Ascending aorta (tissue), 2 donors: ENCODE data around the gene FAM133A. TPM values are rescaled to one million over a fixed set of nuclear protein-coding genes. Genes with fewer than 3 reads are reported as not detected.

Source experiments
- DNase-seq, 2 donors: peaks; one replicate each; pipeline ENCODE4 v3.0.0-alpha.2; 2019; ENCODE audit warnings: low spot score in 2 of 2
- H3K27ac ChIP-seq, 2 donors: fragments of 200-600 bp; sonication (generic); one replicate each; pipeline ENCODE4 v1.5.1; 2016 to 2017; ENCODE audit warnings: mild to moderate bottlenecking in 1 of 2
- H3K27me3 ChIP-seq: fragments of 200-600 bp; sonication (generic); one replicate; pipeline ENCODE4 v1.5.1; 2017
- H3K36me3 ChIP-seq, 2 donors: fragments of 200-600 bp; sonication (generic); one replicate each; pipeline ENCODE4 v1.5.1; 2016
- H3K4me1 ChIP-seq, 2 donors: fragments of 200-600 bp; sonication (generic); one replicate each; pipeline ENCODE4 v1.5.1; 2016 to 2017; ENCODE audit warnings: mild to moderate bottlenecking in 1 of 2
- H3K4me3 ChIP-seq, 2 donors: fragments of 200-600 bp; sonication (generic); one replicate each; pipeline ENCODE4 v1.5.1; 2016 to 2017; ENCODE audit warnings: mild to moderate bottlenecking in 1 of 2
- H3K9me3 ChIP-seq, 2 donors: fragments of 200-600 bp; sonication (generic); one replicate each; pipeline ENCODE4 v1.5.1; 2016
- intact Hi-C: fragments of 100-400 bp; cut with DNase I; formaldehyde crosslinking; loops from one replicate; pipeline ENCODE4 v1.15.1; 2023
- total RNA-seq: library from RNA; depleted of rRNA; stranded (reverse); fragments of >200 nt; gene quantifications from one replicate; pipeline ENCODE4 v1.1.0, GENCODE V29; 2016
- TF ChIP-seq, protein P1 (sequence below), 3 experiments: fragments of 200-600 bp in 2 of 3; fragments of 450-650 bp in 1 of 3; sonication (generic) in 2 of 3; IDR thresholded peaks; one replicate each; pipeline ENCODE4 v1.5.1; 2016 to 2019; ENCODE audit warnings: antibody characterized with exemption in 3 of 3, mild to moderate bottlenecking in 1 of 3, moderate library complexity in 1 of 3

The FAM133A gene
- total RNA-seq, 1 donor from 2014 or later, result not detected

DNA sequence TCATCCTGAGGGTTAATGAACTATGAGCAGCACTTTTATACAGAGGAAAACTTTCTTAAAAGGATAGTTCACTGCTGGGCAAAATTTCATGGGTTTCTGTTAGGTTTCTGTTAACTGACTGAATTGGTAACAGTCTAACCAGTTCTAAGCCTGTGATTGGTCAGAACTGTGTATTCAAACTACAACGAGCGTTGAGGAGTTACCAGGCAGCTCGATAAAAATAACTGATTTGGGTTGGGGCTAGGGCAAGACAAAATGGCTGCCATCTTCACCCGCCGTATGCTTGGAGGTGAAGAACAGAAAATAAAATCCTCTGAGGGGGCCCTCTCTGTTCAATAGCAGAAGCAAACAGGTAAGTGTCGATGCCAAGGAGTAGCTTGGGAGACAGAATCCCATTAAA, 22.0 kb downstream of the FAM133A start:
- DNase-seq, result no peak
- Histone ChIP-seq H3K4me1 (no peaks in the 10 kb centered on the region), H3K4me3 (no peak overlapping the region), H3K9me3 (no peaks in the 10 kb centered on the region), H3K36me3 (no peaks in the 10 kb centered on the region), H3K27ac (no peak overlapping the region), H3K27me3 (no peaks in the 10 kb centered on the region)
- TF ChIP-seq, protein P1, sequence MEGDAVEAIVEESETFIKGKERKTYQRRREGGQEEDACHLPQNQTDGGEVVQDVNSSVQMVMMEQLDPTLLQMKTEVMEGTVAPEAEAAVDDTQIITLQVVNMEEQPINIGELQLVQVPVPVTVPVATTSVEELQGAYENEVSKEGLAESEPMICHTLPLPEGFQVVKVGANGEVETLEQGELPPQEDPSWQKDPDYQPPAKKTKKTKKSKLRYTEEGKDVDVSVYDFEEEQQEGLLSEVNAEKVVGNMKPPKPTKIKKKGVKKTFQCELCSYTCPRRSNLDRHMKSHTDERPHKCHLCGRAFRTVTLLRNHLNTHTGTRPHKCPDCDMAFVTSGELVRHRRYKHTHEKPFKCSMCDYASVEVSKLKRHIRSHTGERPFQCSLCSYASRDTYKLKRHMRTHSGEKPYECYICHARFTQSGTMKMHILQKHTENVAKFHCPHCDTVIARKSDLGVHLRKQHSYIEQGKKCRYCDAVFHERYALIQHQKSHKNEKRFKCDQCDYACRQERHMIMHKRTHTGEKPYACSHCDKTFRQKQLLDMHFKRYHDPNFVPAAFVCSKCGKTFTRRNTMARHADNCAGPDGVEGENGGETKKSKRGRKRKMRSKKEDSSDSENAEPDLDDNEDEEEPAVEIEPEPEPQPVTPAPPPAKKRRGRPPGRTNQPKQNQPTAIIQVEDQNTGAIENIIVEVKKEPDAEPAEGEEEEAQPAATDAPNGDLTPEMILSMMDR (IDR thresholded peaks at IDR 0.05), result no peak
- intact Hi-C loops, result no loop called here

DNA sequence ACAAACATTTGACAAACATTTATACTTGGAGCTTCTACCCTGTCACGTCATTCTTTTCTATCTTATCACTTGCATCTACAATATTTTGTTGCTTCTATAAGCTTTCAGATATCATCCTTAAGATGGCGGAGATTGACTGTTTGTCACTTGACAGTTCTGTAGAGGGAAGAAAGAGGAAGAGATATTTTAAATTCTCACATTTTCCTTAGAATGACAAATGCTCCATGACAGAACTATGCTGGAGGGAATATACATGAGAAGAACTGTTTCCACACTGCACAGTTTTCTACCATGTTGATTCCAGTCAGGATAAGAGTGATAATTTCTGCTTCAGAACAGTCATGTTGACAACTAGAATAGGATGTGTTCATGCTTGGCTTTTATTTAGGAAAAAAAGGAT, 29.7 kb downstream of the FAM133A start:
- intact Hi-C loops, result no loop called here
- Histone ChIP-seq H3K4me1 (no peaks in the 10 kb centered on the region), H3K9me3 (no peaks in the 10 kb centered on the region), H3K36me3 (no peaks in the 10 kb centered on the region), H3K4me3 (no peak overlapping the region), H3K27me3 (no peaks in the 10 kb centered on the region), H3K27ac (no peak overlapping the region)
- TF ChIP-seq, protein P1 (IDR thresholded peaks at IDR 0.05), result no peak
- no peak for DNase-seq

DNA sequence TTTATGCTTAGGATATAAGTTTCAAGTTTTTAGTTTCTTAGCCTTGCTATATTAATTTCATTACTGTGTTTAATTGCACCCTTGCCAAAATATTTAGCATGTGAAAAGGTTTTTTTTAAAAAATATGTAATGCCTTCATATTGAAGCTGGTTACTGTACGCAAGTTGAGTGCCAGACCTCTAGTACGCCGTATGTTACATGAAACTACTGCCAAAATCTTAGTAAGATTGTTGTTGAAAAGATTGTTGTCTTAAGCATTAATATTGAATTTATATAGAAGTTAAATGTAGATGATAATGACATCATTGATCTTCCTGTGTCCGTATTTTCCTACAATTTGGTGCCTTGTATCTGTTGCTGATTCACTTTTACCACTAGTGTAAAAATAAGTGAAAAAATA, 37.1 kb downstream of the FAM133A start:
- Histone ChIP-seq H3K36me3 (no peaks in the 10 kb centered on the region), H3K27me3 (no peaks in the 10 kb centered on the region), H3K4me3 (no peak overlapping the region), H3K27ac (no peak overlapping the region), H3K4me1 (no peaks in the 10 kb centered on the region), H3K9me3 (no peaks in the 10 kb centered on the region)
- intact Hi-C loops, result no loop called here
- no peak for DNase-seq
- TF ChIP-seq, protein P1 (IDR thresholded peaks at IDR 0.05), result no peak

DNA sequence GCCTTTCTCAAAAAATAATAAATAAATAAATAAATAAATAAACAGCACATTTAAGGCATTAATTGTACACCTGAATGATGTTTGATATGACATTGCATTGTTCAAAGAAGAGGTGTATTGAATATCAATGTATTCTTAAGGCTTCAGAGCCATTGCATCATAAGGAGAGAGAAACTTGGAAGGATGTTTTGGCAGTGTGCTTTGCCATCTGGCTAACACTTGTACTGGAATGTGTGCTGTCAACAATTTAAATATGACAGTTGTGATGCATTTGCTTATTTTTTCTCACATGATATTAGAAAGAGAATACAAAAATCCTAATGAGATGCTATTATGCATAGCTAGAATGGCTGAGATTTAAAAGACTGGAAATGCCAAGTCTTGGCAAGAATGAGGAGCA, 67.8 kb downstream of the FAM133A start:
- Histone ChIP-seq H3K36me3 (no peaks in the 10 kb centered on the region), H3K4me3 (no peak overlapping the region), H3K27me3 (no peaks in the 10 kb centered on the region), H3K27ac (no peak overlapping the region), H3K4me1 (no peaks in the 10 kb centered on the region), H3K9me3 (no peaks in the 10 kb centered on the region)
- TF ChIP-seq, protein P1 (IDR thresholded peaks at IDR 0.05), result no peak
- DNase-seq, result no peak
- intact Hi-C loops, result no loop called here

DNA sequence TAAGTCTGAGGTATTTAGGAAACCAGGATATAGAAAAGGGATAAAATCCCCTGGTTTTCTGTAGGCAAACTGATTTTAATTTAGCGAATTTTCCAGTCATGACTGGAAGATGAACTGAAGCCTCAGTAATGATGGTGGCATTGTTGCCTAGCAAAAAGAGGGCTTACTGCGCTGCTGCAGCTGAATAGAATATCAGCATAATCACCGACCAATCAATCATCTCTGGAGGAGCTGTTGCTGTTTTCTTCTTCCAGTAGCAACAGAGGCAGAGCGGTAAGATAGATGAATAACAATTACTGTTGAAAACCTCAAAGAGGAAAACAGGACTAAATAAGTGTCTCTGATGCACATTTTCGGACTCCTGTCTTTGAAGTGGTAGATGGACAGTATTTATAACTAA, 86.2 kb downstream of the FAM133A start:
- no peak for DNase-seq
- H3K27me3 ChIP-seq, result no peaks in the 10 kb centered on the region

More for the DNA sequence above, 86.2 kb downstream of the FAM133A start:
- Histone ChIP-seq H3K4me3 (no peak overlapping the region), H3K36me3 (no peaks in the 10 kb centered on the region), H3K4me1 (no peaks in the 10 kb centered on the region), H3K27ac (no peak overlapping the region), H3K9me3 (no peaks in the 10 kb centered on the region)
- intact Hi-C loops, result no loop called here
- TF ChIP-seq, protein P1 (IDR thresholded peaks at IDR 0.05), result no peak

Other genes starting within 250 kb of the FAM133A start
- gene NAP1L3, start 628 bp upstream of the FAM133A start, total RNA-seq, result 1.5 TPM